LNCAP (cell line): ENCODE data around the gene STX18.

Experiments
- TF ChIP-seq, protein P1 (sequence below): fragments of 450-650 bp; IDR thresholded peaks from 2 replicates; pipeline ENCODE4 v1.5.1; 2017; ENCODE audit warnings: mild to moderate bottlenecking

Gene STX18

DNA sequence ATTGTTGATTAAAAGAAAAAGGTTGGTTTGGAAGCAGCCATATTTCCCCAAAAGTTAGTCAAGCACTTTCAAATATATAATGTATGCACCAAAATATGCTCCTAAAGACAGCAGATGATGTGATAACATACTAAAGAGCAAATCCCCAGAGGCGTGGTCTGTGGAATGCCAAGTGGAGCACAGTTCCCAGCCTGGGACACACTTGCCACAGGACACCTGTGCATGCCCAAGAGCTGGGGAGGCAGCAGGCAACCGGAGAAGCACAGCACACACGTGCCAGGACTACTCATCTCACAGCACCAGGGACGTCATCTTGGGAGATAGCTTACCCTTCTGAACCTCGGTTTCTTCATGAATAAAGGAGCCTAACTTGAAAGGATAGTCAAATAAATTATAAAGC is 12.5 kb downstream of the STX18 start:
- TF ChIP-seq, protein P1, sequence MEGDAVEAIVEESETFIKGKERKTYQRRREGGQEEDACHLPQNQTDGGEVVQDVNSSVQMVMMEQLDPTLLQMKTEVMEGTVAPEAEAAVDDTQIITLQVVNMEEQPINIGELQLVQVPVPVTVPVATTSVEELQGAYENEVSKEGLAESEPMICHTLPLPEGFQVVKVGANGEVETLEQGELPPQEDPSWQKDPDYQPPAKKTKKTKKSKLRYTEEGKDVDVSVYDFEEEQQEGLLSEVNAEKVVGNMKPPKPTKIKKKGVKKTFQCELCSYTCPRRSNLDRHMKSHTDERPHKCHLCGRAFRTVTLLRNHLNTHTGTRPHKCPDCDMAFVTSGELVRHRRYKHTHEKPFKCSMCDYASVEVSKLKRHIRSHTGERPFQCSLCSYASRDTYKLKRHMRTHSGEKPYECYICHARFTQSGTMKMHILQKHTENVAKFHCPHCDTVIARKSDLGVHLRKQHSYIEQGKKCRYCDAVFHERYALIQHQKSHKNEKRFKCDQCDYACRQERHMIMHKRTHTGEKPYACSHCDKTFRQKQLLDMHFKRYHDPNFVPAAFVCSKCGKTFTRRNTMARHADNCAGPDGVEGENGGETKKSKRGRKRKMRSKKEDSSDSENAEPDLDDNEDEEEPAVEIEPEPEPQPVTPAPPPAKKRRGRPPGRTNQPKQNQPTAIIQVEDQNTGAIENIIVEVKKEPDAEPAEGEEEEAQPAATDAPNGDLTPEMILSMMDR = no peak

- TF ChIP-seq, protein P1 = no peak
Observed at GRCh38 chr4:4526401-4526800, 15.4 kb downstream of the STX18 start.

- TF ChIP-seq, protein P1 = no peak
Observed at GRCh38 chr4:4524364-4524763, 17.5 kb downstream of the STX18 start.

GRCh38 chr4:4521731-4522130 is 20.1 kb downstream of the STX18 start:
- TF ChIP-seq, protein P1 = no peak

DNA sequence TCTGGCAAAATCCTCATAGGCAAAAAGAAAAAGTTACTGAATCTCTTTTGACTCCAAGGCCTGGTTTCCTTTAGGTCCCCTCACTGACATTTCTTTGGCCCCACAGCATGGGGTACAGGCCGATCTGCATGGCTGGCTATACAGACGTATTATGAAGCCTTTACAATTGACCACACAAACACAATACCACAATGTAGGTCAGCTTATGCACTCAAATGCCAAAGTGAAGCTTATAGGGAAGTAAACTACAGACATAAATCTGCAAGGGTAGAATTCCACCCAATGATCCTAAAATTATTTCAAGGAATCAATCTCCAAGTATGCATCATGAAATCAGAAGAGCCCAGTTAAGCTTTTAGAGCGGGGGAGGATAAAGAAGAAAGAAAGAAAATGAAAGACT is 20.7 kb downstream of the STX18 start:
- TF ChIP-seq, protein P1 = no peak

GRCh38 chr4:4519297-4519894 is 22.5 kb downstream of the STX18 start:
- TF ChIP-seq, protein P1 = peak; percentile 68

GRCh38 chr4:4518747-4519146 is 23.1 kb downstream of the STX18 start:
- TF ChIP-seq, protein P1 = no peak

DNA sequence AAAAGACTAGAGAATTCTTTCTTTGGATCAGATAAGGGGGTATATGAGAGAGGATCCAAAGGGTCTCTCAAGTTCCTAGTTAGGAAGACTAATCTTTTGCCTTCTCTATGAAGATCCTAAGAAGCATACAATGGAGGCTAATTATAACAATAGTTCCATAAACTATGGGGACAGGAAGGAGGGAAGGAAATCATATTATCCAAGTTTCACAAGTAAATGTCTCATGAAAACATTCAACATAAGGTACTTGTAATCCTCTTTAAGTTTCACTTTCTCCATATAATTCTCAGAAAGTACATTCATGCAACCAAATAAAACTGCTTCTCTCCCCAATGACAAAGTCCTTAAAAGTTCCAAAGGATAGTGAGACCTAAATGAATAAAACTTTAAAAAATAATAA is 27.1 kb downstream of the STX18 start:
- TF ChIP-seq, protein P1 = no peak
